ENCODE measurements around the gene CMTM7.
A peak's percentile ranks its signal among the peaks of the same experiment; 100 is the strongest.

CMTM7 gene

DNA sequence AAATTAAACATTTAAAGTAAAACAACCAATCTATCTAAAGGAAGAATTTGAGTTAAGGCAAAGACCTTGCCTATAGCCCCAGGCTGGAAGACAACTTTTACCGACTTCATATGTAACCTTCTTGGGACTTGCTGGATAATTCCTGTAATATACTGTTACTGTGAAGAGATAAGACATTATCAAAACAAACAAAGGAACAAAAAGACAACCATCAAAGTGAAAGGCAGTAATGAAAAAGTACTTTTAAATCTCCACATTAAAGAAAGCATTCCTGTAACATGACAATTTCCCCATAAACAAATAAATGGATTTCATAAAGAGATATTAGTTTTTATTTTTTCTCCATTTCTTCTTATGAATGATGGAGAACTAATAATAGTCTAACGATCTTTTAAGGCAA, 108.6 kb downstream of the CMTM7 start:
- Mint-ChIP-seq H3K27ac (peak overlapping the region; percentile 94), H3K4me1 (peaks cover 30% of the 10 kb centered on the region), H3K27me3 (no peaks in the 10 kb centered on the region), H3K9me3 (no peaks in the 10 kb centered on the region), H3K36me3 (peaks cover 9% of the 10 kb centered on the region), H3K4me3 (peak overlapping the region; percentile 91)
- ATAC-seq (ENCODE audit: low read depth) (no peak), DNase-seq (ENCODE audit: low spot score in 2 of 2) (no peak)

- Mint-ChIP-seq H3K27ac (peak overlapping the region; percentile 94), H3K4me1 (peaks cover 29% of the 10 kb centered on the region), H3K4me3 (peak overlapping the region; percentile 91), H3K36me3 (peaks cover 7% of the 10 kb centered on the region), H3K9me3 (no peaks in the 10 kb centered on the region), H3K27me3 (no peaks in the 10 kb centered on the region)
- DNase-seq (ENCODE audit: low spot score in 2 of 2) (no peak), ATAC-seq (ENCODE audit: low read depth) (no peak)
Measured at GRCh38 chr3:32500880-32501782, 109.5 kb downstream of the CMTM7 start.

DNA sequence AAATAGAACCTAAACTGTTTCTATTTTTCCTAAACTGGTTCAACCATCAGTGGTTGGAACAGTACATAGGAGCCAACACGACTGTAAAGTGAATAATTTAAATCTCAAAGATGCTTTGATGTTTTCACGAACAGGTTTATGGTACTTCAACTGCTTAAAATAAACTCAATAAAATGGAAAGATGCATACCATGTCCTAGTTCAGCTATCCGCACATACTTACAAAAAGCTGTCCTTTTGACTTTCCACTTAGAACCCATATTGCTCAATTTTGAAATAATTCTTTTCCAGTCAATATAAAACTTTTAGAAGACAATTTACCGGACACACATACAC, 110.1 kb downstream of the CMTM7 start:
- no peaks in the 10 kb centered on the region for H3K9me3 Mint-ChIP-seq
- peaks cover 4% of the 10 kb centered on the region for H3K36me3 Mint-ChIP-seq
- DNase-seq (ENCODE audit: low spot score in 2 of 2), result no peak
- H3K4me3 Mint-ChIP-seq, result peak overlapping the region; percentile 91
- no peak for ATAC-seq (ENCODE audit: low read depth)
- H3K27me3 Mint-ChIP-seq, result no peaks in the 10 kb centered on the region
- peak overlapping the region; percentile 94 for H3K27ac Mint-ChIP-seq
- H3K4me1 Mint-ChIP-seq, result peaks cover 26% of the 10 kb centered on the region

DNA sequence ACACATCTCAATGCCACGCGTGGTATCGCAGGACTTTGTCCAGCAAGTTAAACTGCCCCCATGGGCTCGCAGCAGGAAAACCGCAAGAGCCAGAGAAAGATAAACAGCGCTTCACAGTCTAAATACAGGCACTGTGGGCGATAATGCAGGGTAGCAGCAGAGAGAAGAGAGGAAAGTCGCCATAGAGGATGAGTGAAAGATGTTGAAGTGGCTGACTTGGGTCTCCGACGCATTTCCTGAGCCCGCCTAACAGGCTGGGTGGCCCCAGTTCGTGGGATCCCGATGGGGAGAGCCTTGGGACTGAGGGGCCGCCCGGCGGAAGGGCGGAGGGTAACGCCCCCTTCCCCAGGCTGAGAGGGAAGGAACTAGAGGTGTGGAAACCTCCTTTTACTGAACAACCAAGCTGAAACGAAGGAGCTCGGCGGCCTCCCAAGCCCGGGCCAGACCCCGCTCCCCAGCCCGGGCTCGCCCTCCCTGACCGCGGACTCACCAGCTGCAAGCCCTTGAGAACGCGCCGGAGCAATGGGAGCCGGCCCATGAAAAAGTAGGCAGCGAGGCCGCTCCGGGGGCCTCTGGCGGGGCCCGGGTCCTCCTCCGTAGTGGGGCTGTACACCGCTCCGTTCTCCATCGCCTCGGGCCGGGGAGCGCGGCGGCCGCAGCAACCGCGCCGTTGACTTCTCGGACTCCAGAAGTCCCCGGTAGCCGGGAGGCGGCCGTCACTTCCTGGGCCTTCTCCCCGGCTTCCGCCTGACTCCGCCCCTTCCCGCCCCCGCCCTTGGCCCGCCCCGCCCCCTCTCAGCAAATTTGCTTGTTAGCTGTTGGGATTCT, 110.7 kb downstream of the CMTM7 start, which contains the start of gene CMTM6:
Gene CMTM6, minus strand, starts transcription at position 735 of the 828 bp plus-strand sequence. Its CDS starts 107 bp downstream, at position 628.
- peak within 1 kb of the TSS; percentile 94 for H3K27ac Mint-ChIP-seq

GRCh38 chr3:32502946-32503286, 111.3 kb downstream of the CMTM7 start:
- Mint-ChIP-seq H3K27me3 (no peaks in the 10 kb centered on the region), H3K27ac (peak overlapping the region; percentile 94), H3K9me3 (no peaks in the 10 kb centered on the region), H3K4me3 (peak overlapping the region; percentile 91), H3K4me1 (peaks cover 25% of the 10 kb centered on the region), H3K36me3 (peaks cover 2% of the 10 kb centered on the region)
- ATAC-seq (ENCODE audit: low read depth) (peak; percentile 20), DNase-seq (ENCODE audit: low spot score in 2 of 2) (no peak)

More for the DNA sequence above, 110.7 kb downstream of the CMTM7 start, which contains the start of gene CMTM6:
- Mint-ChIP-seq H3K4me3 (peak within 1 kb of the TSS; percentile 91), H3K4me1 (peaks cover 25% of the 10 kb centered on the region), H3K9me3 (no peaks in the 10 kb centered on the region), H3K36me3 (peaks cover 2% of the 10 kb centered on the region), H3K27me3 (no peaks in the 10 kb centered on the region)
- DNase-seq (ENCODE audit: low spot score in 2 of 2) (peak; percentile 65 to 68), ATAC-seq (ENCODE audit: low read depth) (peak; percentile 72)
